NCI-H526 (cell line): ENCODE data around the gene FGGY.
A peak's percentile ranks its signal among the peaks of the same experiment; 100 is the strongest.

Source experiments
- DNase-seq, 2 experiments: peaks; one replicate each; lab custom pipeline; 2025; lab: John Stamatoyannopoulos, UW

Gene FGGY

DNA sequence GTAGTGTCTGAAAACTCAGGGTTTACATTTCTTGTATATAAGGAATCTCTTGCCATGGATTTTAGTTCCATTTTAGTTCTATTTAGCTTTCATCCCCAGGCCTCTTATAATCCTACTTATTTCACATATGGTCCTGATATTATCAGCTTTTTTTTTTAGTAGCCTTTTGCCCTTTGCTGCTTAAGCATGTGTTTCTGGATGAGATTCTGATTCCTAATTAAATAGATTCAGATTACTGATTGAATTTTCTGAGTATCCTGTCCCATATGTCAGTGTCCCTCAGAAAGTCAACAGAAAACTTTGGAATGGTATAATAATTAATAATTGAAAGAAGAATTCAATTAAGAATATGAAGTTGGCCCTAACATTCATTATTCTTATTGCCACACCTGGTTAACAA lies 383.1 kb downstream of the FGGY start:
- DNase-seq, result no peak

DNA sequence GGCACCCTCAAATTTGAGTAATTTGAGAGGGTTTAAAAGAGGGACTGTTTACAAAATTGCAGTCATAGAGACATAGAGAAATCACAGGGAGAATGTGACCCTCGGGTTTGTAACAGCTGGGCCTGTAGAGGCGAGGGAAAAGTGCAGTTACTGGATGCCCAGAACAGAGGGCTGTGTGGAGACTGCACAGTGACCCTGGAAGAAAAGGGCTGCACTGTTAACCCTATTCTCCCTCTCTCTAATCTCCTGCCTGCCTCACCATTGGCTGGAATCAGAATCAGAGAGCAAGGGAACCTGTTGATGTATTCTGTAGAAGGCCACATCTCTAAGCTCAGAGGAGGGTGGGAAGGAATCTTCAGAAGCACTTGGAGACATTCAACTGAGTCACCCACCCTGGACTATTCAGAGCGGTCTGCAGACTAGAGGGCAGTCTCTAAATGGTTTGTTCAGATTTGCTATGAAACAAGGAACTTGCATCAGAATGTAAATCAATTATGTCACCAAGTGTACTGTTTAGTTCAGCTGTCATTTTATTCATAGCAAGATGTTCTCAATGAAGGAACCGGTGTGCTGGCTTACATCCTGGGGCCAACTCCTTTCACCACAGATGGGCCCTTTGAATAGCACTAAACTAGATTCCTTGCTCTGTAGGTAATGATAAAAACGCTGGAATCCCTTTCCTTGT lies 385.6 kb downstream of the FGGY start:
- no peak for DNase-seq

DNA sequence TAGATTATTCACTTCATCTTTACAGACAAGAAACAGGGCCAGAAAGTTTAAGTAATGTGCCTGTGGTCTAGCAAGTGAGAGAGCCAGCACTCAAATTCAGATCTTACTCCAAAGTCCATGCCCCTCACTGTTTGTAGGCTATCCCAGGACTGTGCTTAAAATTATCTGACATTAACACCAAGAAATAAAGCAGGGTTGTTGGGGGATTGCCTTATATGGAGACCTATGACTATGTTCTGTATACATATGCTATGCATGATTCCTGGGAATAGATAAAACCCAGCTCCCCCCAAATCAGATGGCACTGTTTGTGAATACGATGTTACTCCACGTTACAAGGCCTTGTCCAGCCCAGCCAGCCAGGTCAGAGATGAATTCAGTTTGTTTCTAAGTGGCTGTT lies 386.3 kb downstream of the FGGY start:
- DNase-seq, result no peak

DNA sequence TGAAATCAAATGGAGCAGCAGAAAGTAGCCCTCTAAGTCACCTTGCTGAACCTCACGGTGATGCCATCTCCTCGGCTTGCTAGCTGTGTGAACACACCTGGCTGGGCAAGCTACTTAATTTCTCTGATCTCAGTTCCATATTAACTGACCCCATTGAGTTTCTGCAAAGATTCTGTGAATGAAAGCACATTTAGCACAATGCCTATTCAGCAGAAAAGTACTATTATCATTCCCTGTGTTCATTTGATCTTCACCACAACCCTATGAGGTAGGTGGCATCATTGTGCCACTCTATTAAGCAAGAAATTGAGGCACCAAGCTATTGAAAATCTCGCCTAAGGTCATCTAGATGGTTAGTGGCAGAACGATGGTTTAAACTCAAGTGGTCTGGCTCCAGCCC lies 387.8 kb downstream of the FGGY start:
- no peak for DNase-seq

DNA sequence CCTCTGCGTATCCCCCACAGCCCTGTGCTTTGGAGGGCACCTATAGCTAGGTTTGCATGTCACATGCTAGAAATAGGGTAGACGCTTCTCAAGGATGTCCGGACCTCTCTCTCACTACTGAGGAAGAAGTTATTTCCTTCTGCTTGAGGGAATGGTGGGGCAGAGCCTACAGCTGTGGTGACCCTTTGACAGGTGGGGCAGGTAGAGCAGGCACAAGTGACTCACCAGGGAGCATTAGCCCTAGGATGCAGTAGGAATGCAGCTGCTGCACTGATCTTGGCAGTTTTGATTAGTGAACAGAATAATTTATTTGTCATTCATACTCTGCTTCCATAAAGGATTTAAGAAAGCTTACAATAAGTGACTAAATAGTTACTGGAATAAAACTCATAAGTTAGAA lies 388.2 kb downstream of the FGGY start:
- DNase-seq, result no peak

DNA sequence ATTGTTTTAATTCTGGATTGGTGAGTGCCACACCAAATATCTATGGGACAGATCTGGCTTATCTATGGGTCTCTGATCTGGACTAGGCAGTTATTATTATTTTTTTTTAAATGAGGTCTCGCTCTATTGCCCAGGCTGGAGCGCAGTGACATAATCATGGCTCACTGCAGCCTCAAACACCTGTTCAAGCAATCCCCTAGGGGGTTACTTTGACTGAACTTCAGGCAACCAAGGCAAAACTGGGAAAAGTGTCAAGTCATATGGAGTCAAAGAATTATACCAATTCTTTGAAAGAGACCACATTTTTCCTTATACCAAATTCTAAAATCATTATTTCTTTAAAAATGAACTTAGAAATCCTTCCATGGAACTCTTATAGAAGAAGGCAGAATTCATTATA lies 388.8 kb downstream of the FGGY start:
- peak; percentile 29 to 42 for DNase-seq

DNA sequence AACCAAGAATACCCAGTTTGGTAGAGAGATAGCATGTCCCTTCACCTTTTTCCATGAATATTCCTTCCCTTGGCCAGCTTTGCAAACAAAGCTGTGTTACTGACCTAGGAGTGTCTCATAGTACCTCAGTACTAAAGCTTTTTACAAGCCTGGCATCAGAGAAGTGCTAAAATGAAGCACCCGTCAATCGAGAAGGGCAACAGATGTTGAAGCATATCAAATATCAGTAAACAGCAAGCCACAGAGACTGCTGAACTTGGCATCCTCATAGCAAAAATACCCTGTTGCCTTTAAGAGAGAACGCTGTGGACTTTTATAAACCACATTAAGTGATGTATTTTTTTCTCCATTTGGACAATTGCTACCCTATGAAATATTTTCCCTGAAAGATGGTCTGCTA lies 389.3 kb downstream of the FGGY start:
- peak; percentile 44 to 55 for DNase-seq

DNA sequence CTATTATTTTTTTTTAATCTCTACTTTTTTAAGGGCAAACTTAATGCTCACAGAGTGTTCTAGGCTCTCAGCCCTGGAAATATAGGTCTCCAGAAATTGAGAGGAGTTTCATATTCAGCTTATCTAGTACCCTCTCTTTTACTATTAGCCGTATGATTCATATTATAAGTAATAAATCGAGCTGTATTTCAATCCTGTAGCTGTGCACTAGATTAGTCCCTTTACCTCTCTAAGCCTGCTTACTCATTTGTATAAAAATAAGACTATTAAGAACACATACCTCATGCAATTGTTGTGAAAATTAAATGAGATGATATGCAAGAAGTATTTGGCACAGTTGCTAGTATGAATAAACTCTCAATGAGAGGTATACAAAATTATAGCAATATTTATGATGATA lies 389.7 kb downstream of the FGGY start:
- no peak for DNase-seq

DNA sequence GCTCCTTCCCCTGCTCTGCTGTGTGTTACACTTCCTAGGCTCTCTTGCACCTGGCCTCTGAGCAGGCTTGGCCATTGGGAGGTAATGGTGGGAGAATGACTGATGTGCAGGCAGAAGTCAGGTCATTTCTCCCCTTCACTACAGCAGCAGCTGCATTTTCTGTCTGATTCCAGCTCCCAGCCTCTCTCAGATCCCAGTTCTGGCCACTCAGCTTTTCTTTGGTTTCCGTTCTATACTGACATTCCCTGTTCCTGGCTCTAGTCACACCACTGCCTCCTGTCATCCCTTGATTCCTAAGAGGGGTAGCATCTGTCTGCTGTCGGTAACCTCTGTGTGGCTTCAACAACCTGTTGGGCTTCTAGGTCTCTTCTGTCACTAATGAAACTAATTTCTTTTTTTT lies 390.2 kb downstream of the FGGY start:
- DNase-seq, result no peak

DNA sequence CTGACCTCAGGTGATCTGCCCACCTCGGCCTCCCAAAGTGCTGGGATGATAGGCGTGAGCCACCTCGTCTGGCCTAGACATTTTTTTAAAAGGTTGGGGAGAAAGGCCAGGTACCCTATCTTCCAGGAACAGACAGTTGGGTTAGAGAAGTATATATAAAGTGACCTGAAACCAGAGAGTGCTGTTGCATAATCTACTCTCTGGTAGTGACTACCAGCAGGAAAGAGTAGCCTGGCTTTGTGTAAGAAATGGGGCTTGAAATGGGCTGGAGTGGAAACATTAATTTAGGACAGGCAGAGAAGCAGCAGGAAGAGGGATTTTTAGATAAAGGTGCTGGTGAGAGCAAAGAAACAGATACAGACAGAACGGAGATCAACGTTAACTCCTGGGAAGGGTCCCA lies 392.1 kb downstream of the FGGY start:
- no peak for DNase-seq

DNA sequence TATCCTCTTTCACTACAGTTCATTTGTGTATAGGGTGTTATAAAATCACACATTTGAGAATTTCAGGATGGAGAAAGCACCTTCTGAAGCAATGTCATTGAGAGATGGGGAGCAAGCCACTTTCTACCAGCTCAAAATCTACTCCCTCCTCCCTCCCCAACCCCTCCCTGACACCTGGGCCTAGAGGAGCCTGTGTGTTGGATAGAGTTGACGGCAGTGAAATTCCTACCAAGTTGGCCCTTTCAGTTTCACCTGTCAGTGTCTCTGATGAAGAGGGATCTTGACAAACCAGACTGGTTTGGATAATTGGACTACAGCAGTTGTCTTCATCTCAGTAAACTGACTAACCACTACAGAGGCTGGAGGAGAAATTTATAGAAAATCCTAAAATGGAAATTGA lies 392.8 kb downstream of the FGGY start:
- no peak for DNase-seq

DNA sequence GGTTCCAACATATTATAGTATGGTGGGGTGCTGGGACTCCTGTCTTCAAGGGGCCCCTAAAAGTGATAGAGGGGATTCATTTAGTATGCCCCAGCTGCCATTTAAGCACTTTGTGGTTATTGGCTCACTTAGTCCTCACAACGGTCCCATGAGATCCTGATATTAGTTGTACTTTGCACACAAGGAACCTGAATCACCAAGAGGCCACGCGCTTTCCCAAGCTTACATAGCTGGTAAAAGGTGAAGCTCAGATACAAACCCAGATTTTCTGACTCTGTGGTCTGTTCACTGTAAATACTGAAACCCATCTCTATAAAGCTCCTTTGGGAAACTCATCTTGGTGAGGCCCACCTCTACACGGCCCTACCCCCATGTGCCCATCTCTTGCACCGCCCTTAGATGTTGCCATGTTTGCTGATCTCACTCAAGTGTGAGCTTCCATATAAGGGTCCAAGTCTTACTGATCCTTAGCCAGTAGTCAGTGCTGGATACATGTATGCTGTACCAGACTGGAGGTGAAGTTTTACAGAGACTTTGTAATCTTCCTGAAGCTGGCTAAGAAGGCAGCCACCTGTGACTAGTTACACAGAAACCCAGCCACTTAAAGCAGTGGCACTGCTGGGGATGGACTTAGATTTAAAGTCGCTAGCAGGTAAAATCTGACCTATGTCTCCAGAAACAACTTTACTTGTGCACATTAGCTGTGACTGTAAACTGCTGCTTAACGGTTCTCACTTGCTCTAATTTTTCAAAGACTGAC lies 393.5 kb downstream of the FGGY start:
- no peak for DNase-seq

DNA sequence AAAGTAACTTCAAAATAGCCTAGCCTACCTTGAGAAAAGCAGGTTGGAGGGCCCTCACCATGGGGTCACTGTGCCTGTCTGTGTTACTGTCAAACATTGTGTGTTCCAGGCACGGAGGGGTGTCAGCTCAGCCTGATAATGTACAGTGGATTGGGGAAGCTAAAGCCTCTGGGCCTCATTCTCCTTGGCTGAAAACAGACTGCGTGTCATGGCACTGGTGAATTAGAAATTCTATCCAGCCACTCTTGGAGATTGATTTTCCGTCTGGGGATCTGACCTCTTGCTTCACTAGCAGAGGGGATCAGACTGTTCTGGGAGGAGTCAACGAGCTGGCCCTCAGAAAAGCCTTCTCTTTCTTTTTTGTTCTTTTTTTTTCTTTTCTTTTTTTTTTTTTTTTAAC lies 394.4 kb downstream of the FGGY start:
- DNase-seq, result no peak

DNA sequence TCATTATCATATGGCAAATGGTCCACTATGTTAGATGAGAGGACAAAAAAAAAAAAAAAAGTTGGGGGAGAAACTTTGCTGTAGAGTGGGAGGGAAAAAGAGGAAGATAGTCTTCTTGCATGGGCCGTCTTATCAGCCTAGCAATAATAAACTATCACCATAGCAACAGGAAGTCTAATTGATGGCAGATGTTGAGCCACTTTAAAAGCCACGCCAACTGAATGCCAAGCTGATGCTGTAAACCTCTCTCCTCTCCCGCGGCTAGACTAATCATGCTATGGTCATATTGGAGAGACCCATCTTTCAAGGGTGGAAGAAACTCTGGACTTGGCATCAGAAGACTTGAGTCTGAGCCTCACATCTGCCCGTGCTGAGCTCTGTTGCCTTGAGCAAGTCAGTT lies 395.7 kb downstream of the FGGY start:
- no peak for DNase-seq

DNA sequence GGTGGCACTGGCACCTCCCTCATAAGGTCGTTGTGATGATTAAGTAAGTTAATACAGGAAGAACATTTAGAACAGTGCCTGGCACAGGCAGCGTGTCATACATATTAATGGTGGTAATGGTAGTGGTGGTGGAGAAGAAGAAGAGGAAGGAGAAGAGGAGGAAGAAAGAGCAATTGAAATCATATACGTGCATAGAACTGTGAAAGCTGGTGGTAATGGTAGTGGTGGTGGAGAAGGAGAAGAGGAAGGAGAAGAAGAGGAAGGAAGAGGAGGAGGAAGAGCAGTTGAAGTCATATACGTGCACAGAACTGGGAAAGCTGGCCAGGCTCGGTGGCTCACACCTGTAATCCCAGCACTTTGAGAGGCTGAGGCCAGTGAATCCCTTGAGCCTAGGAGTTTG lies 396.5 kb downstream of the FGGY start:
- no peak for DNase-seq

DNA sequence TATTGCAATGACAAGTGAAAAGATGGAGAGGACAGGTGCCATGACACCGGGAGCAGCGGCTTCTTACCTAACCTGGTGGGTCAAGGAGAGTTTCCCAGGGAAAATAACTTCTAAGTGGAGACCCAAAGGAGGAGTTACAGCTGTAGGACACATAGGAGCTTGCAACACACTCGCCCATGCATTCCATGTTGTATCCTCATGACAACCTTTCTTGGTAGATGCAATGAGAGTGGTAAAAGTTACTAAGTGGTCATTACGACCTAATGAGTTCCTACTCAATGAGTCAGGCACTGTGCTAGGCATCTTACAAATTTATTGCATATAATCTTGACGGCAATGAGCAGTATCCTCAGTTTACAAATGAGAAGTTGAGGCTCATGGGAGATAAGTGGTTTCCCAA lies 398.4 kb downstream of the FGGY start:
- DNase-seq, result no peak

DNA sequence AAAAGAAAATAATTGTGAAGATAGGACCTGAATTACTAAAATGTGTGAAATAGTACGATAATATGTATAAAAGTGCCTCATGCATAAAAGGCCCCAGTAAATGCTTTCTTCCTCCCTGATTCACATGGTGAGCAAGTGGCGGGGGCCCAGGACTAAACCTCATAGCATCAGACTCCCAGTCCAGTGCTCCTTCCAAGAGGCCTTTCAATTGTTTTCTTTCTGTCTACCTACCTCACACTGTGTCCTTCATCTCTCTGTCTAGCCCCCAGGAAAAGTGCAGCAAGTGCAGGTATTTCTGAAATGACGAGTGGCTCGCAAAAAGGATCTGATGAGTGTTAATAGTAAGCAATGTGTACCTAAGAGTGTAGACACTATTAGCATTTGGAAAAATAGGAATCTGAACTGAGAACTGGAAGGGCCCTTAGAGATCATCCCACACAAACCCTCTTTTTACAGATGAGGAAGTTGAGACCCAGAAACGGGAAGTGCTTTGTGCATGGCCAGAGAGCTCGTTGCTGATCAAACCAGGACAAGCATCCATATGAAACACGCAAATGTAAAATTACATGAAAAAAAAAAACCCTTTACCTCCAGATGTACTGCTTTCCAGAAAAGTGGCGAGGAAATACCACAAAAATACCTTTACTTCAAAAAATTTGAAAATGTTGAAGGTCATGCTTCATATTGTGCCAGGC lies 399.7 kb downstream of the FGGY start:
- no peak for DNase-seq

DNA sequence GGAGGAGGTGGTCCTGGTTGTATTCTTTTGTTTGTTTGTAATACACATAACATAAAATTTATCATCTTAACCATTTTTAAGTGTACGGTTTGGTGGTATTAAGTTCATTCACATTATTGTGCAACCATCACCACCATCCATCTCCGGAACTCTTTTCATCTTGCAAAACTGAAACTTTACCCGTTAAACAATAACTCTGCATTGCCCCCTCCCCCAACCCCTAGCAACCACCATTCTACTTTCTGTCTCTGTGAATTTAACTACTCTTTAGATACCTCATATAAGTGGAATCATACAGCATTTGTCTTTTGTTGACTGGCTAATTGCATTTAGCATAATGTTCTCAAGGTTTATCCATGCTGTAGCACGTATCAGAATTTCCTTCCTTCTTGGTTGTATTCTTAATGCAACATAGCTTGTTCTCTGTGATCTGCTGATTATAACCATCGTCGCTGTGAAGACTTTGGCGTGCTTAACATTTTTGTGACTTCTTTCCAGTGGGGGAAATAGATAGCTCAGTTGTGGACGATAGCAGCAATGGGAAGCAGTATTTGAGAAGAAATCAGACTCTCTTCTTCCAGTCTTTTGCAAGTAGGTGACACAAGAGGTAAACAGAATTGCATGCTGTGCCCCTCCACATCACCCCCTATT lies 400.4 kb downstream of the FGGY start:
- no peak for DNase-seq

DNA sequence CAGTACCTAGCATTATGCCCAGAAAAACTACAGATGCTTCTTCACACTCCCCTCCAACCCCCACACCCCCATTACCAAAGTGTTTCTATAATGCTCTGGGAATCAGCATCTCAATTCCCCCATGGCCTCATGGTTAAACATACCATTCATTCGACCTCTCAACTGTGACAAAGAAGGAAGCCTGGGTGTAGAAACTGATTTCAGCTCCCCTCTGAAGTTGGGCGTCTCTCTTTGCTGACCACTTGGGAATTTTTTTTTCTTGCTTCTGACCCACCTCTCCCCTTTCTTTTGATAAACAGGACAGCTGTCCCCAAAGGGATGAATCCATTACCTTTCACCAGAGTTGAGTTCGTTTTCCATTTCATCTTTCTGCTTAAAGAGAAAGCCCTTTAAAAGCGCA lies 401.5 kb downstream of the FGGY start:
- no peak for DNase-seq

DNA sequence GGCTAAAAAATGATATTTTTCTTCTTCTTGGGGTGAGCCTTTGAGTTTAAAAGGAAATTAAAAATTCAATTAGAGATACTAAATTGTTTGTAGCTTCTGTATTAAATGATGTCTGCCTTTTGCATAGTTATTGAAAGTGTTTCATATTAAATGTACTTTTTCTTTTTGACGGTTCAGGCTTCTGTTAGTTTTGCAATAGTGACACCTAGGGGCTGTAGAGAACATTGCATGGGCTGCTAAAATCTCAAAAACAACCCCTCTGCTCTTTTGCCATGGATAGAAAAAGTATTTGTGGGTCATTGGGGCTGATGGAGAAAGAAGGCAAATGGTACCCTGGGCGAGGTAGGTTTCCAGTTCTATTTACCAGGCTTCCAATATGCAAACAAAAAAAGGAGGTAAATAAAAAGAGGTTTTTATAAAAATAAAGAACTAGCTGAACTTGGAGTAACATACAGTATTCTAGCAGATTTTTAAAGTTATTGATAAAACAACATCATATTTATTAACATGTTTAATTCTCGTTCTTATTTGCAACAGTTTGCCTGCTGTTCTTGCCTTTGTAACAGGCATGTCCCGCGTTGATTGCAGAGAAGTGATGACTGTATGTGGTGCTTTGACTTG lies 402.4 kb downstream of the FGGY start:
- peak; percentile 5 to 70 for DNase-seq

DNA sequence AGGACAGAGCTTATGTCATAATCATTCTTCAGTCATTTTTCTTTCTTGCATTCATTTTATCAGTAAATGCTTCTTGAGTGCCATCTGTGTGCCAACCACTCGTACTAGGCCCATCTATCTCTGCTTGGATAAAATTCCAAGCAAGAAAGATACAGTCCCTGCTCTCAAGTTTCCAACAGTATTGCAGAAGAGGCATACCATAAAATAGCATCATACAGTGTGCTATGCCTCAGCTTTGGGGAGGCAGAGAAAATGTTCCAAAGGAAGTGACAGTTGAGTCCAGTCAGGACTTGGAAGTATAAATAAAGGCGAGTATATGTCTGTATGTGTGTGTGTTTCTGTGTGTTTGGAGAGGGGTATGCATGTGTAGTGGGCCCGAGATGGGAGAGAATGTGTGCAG lies 404.5 kb downstream of the FGGY start:
- DNase-seq, result no peak

DNA sequence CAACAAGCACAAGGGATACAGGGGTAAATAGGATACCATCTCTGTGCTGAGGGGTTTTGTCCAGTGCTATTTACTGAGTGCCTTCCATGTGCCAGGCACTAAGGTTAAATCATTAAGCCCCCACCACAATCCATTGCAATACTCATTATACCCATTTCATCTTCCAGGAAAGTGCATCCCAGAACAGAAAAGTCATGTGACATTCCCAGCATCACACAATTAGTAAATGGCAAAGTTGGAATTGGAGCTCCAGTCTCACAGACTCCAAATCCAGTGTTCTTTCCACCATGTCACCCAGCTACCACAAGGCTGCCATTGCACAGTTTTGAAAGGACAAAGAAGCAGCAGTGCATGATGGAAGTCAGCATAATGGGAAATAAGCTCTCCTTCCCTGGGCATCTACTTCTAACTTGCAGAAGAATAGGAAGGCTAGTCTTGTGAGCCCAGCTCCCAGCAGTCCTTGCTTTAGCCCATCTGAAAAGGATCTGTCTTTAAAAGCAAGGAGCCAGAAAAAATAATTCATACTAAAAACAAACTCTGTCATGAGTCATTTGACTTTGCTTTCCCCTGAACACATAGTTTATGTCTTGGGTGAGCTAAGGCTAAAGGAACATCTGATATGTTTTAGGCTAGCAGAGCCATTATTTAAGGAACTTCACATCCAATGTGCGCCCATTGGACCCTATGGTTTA lies 406.5 kb downstream of the FGGY start:
- no peak for DNase-seq
